ENCODE results near the gene TESMIN. TPM values are rescaled to one million over a fixed set of nuclear protein-coding genes. Genes with fewer than 3 reads are reported as not detected.

TESMIN gene
- total RNA-seq, 2 donors from 2014 or later: 8.0 to 10.6 TPM

DNA sequence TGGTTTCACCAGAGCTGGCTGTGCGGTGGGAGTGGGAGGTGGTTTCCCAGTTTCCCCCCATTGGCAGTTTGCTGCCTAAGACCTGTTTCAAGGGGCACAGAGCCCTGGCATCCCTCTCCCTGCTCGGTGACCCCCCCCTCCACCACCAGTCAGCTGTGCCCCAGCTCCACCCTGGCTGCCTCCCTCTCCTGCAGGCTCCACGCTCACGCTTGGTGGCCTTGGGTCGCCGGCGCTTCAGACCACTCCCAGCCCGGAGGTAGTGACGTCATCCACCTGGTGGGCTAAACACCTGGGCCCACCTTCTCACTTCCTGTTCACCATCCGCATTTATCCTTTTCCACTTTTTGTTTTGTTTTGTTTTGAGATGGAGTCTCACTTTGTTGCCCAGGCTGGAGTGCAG is 59.2 kb downstream of the TESMIN start:
- Mint-ChIP-seq H3K36me3 (ENCODE audit: insufficient read depth in 2 of 2) (no peaks in the 10 kb centered on the region), H3K4me1 (ENCODE audit: low read depth) (peaks cover 19% of the 10 kb centered on the region), H3K27ac (no peak overlapping the region), H3K4me3 (no peak overlapping the region), H3K27me3 (ENCODE audit: low read depth) (peaks cover 22% of the 10 kb centered on the region), H3K9me3 (peaks cover 2% of the 10 kb centered on the region in 2 donors)
- DNase-seq: no peak
- ATAC-seq (replicated peaks in 1 of 2): no peak

GRCh38 chr11:68691402-68691784 is 59.9 kb downstream of the TESMIN start:
- no peak for DNase-seq
- Mint-ChIP-seq H3K9me3 (peaks cover under 1 to 2% of the 10 kb centered on the region in 2 donors), H3K4me1 (ENCODE audit: low read depth) (peaks cover 19% of the 10 kb centered on the region), H3K36me3 (ENCODE audit: insufficient read depth in 2 of 2) (no peaks in the 10 kb centered on the region), H3K4me3 (no peak overlapping the region), H3K27me3 (ENCODE audit: low read depth) (peaks cover 28% of the 10 kb centered on the region), H3K27ac (no peak overlapping the region)
- no peak for ATAC-seq (replicated peaks in 1 of 2)

- Mint-ChIP-seq H3K36me3 (ENCODE audit: insufficient read depth in 2 of 2) (no peaks in the 10 kb centered on the region), H3K27me3 (ENCODE audit: low read depth) (peaks cover 28% of the 10 kb centered on the region), H3K9me3 (no peaks in the 10 kb centered on the region), H3K4me3 (peak overlapping the region; percentile 31 to 36), H3K4me1 (ENCODE audit: low read depth) (peaks cover 23% of the 10 kb centered on the region), H3K27ac (no peak overlapping the region)
- peak; percentile 38 to 65 for ATAC-seq (replicated peaks in 1 of 2)
- DNase-seq: no peak
Measured at GRCh38 chr11:68690671-68691401, 60.5 kb downstream of the TESMIN start.

GRCh38 chr11:68689737-68690625 is 61.3 kb downstream of the TESMIN start:
- ATAC-seq (replicated peaks in 1 of 2) (no peak), DNase-seq (no peak)
- no peak overlapping the region for H3K27ac Mint-ChIP-seq
- peaks cover 23% of the 10 kb centered on the region for H3K4me1 Mint-ChIP-seq (ENCODE audit: low read depth)
- no peak overlapping the region for H3K4me3 Mint-ChIP-seq
- H3K9me3 Mint-ChIP-seq: no peaks in the 10 kb centered on the region
- no peaks in the 10 kb centered on the region for H3K36me3 Mint-ChIP-seq (ENCODE audit: insufficient read depth in 2 of 2)
- peaks cover 31% of the 10 kb centered on the region for H3K27me3 Mint-ChIP-seq (ENCODE audit: low read depth)

- no peak for ATAC-seq (replicated peaks in 1 of 2)
- peaks cover 23% of the 10 kb centered on the region for H3K4me1 Mint-ChIP-seq (ENCODE audit: low read depth)
- DNase-seq: no peak
- H3K36me3 Mint-ChIP-seq (ENCODE audit: insufficient read depth in 2 of 2): no peaks in the 10 kb centered on the region
- no peaks in the 10 kb centered on the region for H3K9me3 Mint-ChIP-seq
- peaks cover 28% of the 10 kb centered on the region for H3K27me3 Mint-ChIP-seq (ENCODE audit: low read depth)
- no peak overlapping the region for H3K27ac Mint-ChIP-seq
- H3K4me3 Mint-ChIP-seq: no peak overlapping the region
Measured at GRCh38 chr11:68688881-68689280, 62.4 kb downstream of the TESMIN start.

GRCh38 chr11:68687986-68688385 is 63.3 kb downstream of the TESMIN start:
- no peak for DNase-seq
- Mint-ChIP-seq H3K4me3 (no peak overlapping the region), H3K27ac (no peak overlapping the region), H3K9me3 (no peaks in the 10 kb centered on the region), H3K36me3 (ENCODE audit: insufficient read depth in 2 of 2) (no peaks in the 10 kb centered on the region), H3K27me3 (ENCODE audit: low read depth) (peaks cover 30% of the 10 kb centered on the region), H3K4me1 (ENCODE audit: low read depth) (peaks cover 24% of the 10 kb centered on the region)
- no peak for ATAC-seq (replicated peaks in 1 of 2)

DNA sequence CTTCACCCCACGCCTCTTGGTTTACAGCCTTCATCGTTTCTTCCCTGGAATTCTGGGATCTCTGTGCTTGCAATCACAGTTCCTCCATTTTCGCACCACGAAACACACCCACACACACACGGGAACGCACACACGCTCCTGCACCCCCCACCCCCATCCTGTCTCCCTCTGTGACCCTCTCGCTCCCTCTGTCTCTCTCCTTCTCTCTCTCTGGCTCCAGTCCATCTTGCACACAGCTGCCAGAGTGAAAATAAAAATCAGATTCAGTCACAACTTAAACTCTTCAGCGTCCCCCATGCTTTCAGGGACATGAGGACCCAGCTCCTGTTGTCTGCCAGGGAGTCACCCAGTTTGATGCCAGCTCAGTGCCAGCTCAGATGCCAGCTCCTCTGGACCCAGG is 64.0 kb downstream of the TESMIN start:
- Mint-ChIP-seq H3K9me3 (no peaks in the 10 kb centered on the region), H3K36me3 (ENCODE audit: insufficient read depth in 2 of 2) (no peaks in the 10 kb centered on the region), H3K27me3 (ENCODE audit: low read depth) (peaks cover 34% of the 10 kb centered on the region), H3K4me1 (ENCODE audit: low read depth) (peaks cover 28% of the 10 kb centered on the region), H3K4me3 (no peak overlapping the region), H3K27ac (no peak overlapping the region)
- no peak for ATAC-seq (replicated peaks in 1 of 2)
- DNase-seq: no peak

- H3K27ac Mint-ChIP-seq: no peak overlapping the region
- no peaks in the 10 kb centered on the region for H3K36me3 Mint-ChIP-seq (ENCODE audit: insufficient read depth in 2 of 2)
- peak overlapping the region in 1 of 2 donors; percentile 55 for H3K4me3 Mint-ChIP-seq
- ATAC-seq (replicated peaks in 1 of 2) (no peak), DNase-seq (no peak)
- peaks cover 34% of the 10 kb centered on the region for H3K27me3 Mint-ChIP-seq (ENCODE audit: low read depth)
- peaks cover 27% of the 10 kb centered on the region for H3K4me1 Mint-ChIP-seq (ENCODE audit: low read depth)
- no peaks in the 10 kb centered on the region for H3K9me3 Mint-ChIP-seq
Measured at GRCh38 chr11:68686486-68686885, 64.8 kb downstream of the TESMIN start.

DNA sequence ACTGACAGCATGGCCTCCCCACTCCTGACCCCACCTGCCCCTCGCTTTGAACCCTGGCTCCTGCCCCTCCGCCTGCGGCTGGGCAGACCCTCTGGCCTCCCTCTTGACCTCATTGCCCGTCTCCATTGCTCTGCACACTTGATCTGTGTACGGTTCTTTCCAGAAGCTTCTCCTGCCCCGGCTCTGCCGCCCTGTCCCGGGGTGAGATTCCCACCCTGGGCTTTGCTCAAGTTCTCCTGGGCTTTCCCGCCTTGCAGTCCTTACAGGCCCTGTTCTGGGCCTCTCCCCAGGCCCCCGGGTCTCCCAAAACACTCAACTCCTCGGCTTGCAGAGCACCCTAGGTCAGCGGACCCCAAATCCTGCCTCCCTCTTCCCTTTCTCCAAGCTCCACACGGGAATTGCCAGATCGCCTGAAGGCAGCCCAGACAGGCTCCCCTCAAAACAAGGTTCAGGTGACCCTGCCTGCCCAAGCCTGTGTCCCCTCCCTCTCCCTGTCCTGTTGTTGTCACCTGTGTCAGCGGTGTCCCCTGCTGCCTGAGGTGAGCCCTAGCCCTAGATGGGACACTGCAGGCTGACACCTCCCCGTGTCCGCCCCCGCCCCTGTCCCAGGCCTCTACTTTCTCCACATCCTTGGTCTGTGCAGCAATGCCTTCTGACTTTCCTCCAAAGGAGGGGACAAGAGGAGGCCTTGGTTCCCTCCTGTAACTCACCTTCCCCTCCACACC is 65.5 kb downstream of the TESMIN start:
- ATAC-seq (replicated peaks in 1 of 2): no peak
- H3K4me3 Mint-ChIP-seq: peak overlapping the region in 1 of 2 donors; percentile 55
- peaks cover 21% of the 10 kb centered on the region for H3K4me1 Mint-ChIP-seq (ENCODE audit: low read depth)
- H3K36me3 Mint-ChIP-seq (ENCODE audit: insufficient read depth in 2 of 2): no peaks in the 10 kb centered on the region
- H3K27ac Mint-ChIP-seq: no peak overlapping the region
- no peak for DNase-seq
- no peaks in the 10 kb centered on the region for H3K9me3 Mint-ChIP-seq
- H3K27me3 Mint-ChIP-seq (ENCODE audit: low read depth): peaks cover 34% of the 10 kb centered on the region

GRCh38 chr11:68684385-68685356 is 66.6 kb downstream of the TESMIN start, which contains the start of gene GAL:
Gene GAL (plus strand): TSS chr11:68684544. CDS start chr11:68684924, 380 bp downstream.
- H3K27ac Mint-ChIP-seq: no peak within 1 kb of the TSS
- peaks cover 34% of the 10 kb centered on the region for H3K27me3 Mint-ChIP-seq (ENCODE audit: low read depth)
- peaks cover 9% of the 10 kb centered on the region for H3K4me1 Mint-ChIP-seq (ENCODE audit: low read depth)
- H3K36me3 Mint-ChIP-seq (ENCODE audit: insufficient read depth in 2 of 2): no peaks in the 10 kb centered on the region
- H3K9me3 Mint-ChIP-seq: no peaks in the 10 kb centered on the region
- peak within 1 kb of the TSS; percentile 49 to 55 for H3K4me3 Mint-ChIP-seq
- peak in 1 of 2 donors; percentile 34 for DNase-seq
- peak; percentile 60 to 71 for ATAC-seq (replicated peaks in 1 of 2)

GRCh38 chr11:68683536-68684384 is 67.6 kb downstream of the TESMIN start:
- H3K9me3 Mint-ChIP-seq: no peaks in the 10 kb centered on the region
- H3K27me3 Mint-ChIP-seq (ENCODE audit: low read depth): peaks cover 34% of the 10 kb centered on the region
- ATAC-seq (replicated peaks in 1 of 2) (no peak), DNase-seq (no peak)
- H3K4me1 Mint-ChIP-seq (ENCODE audit: low read depth): peaks cover 9% of the 10 kb centered on the region
- H3K4me3 Mint-ChIP-seq: no peak overlapping the region
- H3K36me3 Mint-ChIP-seq (ENCODE audit: insufficient read depth in 2 of 2): no peaks in the 10 kb centered on the region
- no peak overlapping the region for H3K27ac Mint-ChIP-seq
